C1 segment of cervical spinal cord (tissue), 14 donors: ENCODE measurements around the gene TRIM10.
"Not testable (repeated sequence)": the region's sequence is repeated elsewhere in the genome, so short reads cannot be mapped to it uniquely, and the experiment has no call there.

Experiments used
- DNase-seq, 14 donors: peaks; one replicate each; lab custom pipeline; 2025; lab: John Stamatoyannopoulos, UW

TRIM10 gene

GRCh38 chr6:30152910-30153610 is 8.0 kb downstream of the TRIM10 start:
- no peak for DNase-seq

- DNase-seq: no peak
Observed at GRCh38 chr6:30152016-30152673, 8.9 kb downstream of the TRIM10 start.

- DNase-seq: no peak
Observed at GRCh38 chr6:30151580-30151979, 9.4 kb downstream of the TRIM10 start.

GRCh38 chr6:30150671-30151395 is 10.2 kb downstream of the TRIM10 start:
- DNase-seq: no peak

- DNase-seq: no peak
Observed at GRCh38 chr6:30149858-30150550, 11.0 kb downstream of the TRIM10 start.

GRCh38 chr6:30149234-30149633 is 11.8 kb downstream of the TRIM10 start:
- DNase-seq: no peak

- DNase-seq: no peak
Observed at GRCh38 chr6:30147096-30147495, 13.9 kb downstream of the TRIM10 start.

GRCh38 chr6:30145818-30146217 is 15.2 kb downstream of the TRIM10 start:
- DNase-seq: no peak

- DNase-seq: no peak
Observed at GRCh38 chr6:30144811-30145210, 16.2 kb downstream of the TRIM10 start.

- DNase-seq: no peak
Observed at GRCh38 chr6:30143780-30144179, 17.2 kb downstream of the TRIM10 start.

- DNase-seq: no peak
Observed at GRCh38 chr6:30142665-30143064, 18.3 kb downstream of the TRIM10 start.

- DNase-seq: not testable (repeated sequence)
Observed at GRCh38 chr6:30140240-30140639, 20.8 kb downstream of the TRIM10 start.

GRCh38 chr6:30136570-30137286 is 24.3 kb downstream of the TRIM10 start:
- DNase-seq: no peak

- no peak for DNase-seq
Observed at GRCh38 chr6:30135757-30136156, 25.3 kb downstream of the TRIM10 start, which contains the start of gene TRIM40. TSS of gene TRIM40 (plus strand) at chr6:30136140. CDS start at chr6:30137037, 897 bp downstream.

- DNase-seq: no peak
Observed at GRCh38 chr6:30135147-30135546, 25.9 kb downstream of the TRIM10 start.

- no peak for DNase-seq
Observed at GRCh38 chr6:30131947-30132497, 29.0 kb downstream of the TRIM10 start.

- DNase-seq: peak in 10 of 14 donors; percentile 4 to 54 (median 22)
Observed at GRCh38 chr6:30130887-30131862, 29.8 kb downstream of the TRIM10 start.

GRCh38 chr6:30130179-30130679 is 30.8 kb downstream of the TRIM10 start:
- no peak for DNase-seq
